H9 (cell line): ENCODE results near the gene INPP5F. TPM values are rescaled to one million over a fixed set of nuclear protein-coding genes. Genes with fewer than 3 reads are reported as not detected.

ENCODE experiments used
- DNase-seq: peaks from one replicate; pipeline ENCODE4 v3.0.0-alpha.2; 2017
- H2AFZ ChIP-seq: one replicate; pipeline ENCODE4 v1.6.1; 2013; ENCODE audit warnings: mild to moderate bottlenecking, low read length, control low read depth, moderate library complexity
- H2AK5ac ChIP-seq: 2 replicates; pipeline ENCODE4 v1.6.1; 2013; ENCODE audit warnings: low read length, control low read depth, mixed read lengths; ENCODE audit not compliant: insufficient read length
- H2BK120ac ChIP-seq: one replicate; pipeline ENCODE4 v1.6.1; 2013; ENCODE audit warnings: low read depth, mild to moderate bottlenecking, low read length, control low read depth, inconsistent platforms; ENCODE audit not compliant: poor library complexity, severe bottlenecking
- H2BK12ac ChIP-seq: 2 replicates; pipeline ENCODE4 v1.6.1; 2013; ENCODE audit warnings: low read length, control low read depth, mixed read lengths, low read depth; ENCODE audit not compliant: insufficient read length
- H2BK15ac ChIP-seq: 2 replicates; pipeline ENCODE4 v1.6.1; 2013; ENCODE audit warnings: low read depth, low read length, control low read depth
- H2BK20ac ChIP-seq: one replicate; pipeline ENCODE4 v1.6.1; 2013; ENCODE audit warnings: low read depth, mild to moderate bottlenecking, low read length, control low read depth, inconsistent platforms; ENCODE audit not compliant: poor library complexity, severe bottlenecking
- H2BK5ac ChIP-seq: 2 replicates; pipeline ENCODE4 v1.6.1; 2013; ENCODE audit warnings: low read length, control low read depth, mixed read lengths; ENCODE audit not compliant: insufficient read length
- H3K14ac ChIP-seq: 2 replicates; pipeline ENCODE4 v1.6.1; 2013; ENCODE audit warnings: low read length, control low read depth; ENCODE audit not compliant: insufficient read depth
- H3K18ac ChIP-seq: 2 replicates; pipeline ENCODE4 v1.6.1; 2013; ENCODE audit warnings: low read depth, mild to moderate bottlenecking, mixed read lengths, low read length, control low read depth; ENCODE audit not compliant: insufficient read length
- H3K23ac ChIP-seq: 2 replicates; pipeline ENCODE4 v1.6.1; 2013; ENCODE audit warnings: low read length, control low read depth, mixed read lengths, low read depth; ENCODE audit not compliant: insufficient read length
- H3K23me2 ChIP-seq: 2 replicates; pipeline ENCODE4 v1.6.1; 2013; ENCODE audit warnings: low read depth, mild to moderate bottlenecking, mixed read lengths, low read length, control low read depth; ENCODE audit not compliant: insufficient read length, poor library complexity, severe bottlenecking
- H3K27ac ChIP-seq: 2 replicates; pipeline ENCODE4 v1.5.1; 2013; ENCODE audit warnings: low read length, control low read depth, mixed read lengths, low read depth; ENCODE audit not compliant: insufficient read length
- H3K27me3 ChIP-seq: 2 replicates; pipeline ENCODE4 v1.6.1; 2013; ENCODE audit warnings: low read length, control low read depth, inconsistent platforms; ENCODE audit not compliant: insufficient read depth
- H3K4ac ChIP-seq: 2 replicates; pipeline ENCODE4 v1.6.1; 2013; ENCODE audit warnings: low read depth, mild to moderate bottlenecking, control low read depth, inconsistent platforms, low read length, moderate library complexity
- H3K4me1 ChIP-seq: 2 replicates; pipeline ENCODE4 v1.6.1; 2013; ENCODE audit warnings: low read length, control low read depth, inconsistent platforms; ENCODE audit not compliant: insufficient read depth
- H3K4me2 ChIP-seq: 2 replicates; pipeline ENCODE4 v1.6.1; 2013; ENCODE audit warnings: low read length, control low read depth, mixed read lengths; ENCODE audit not compliant: insufficient read length, insufficient read depth
- H3K56ac ChIP-seq: 2 replicates; pipeline ENCODE4 v1.6.1; 2013; ENCODE audit warnings: low read depth, mild to moderate bottlenecking, mixed read lengths, low read length, control low read depth; ENCODE audit not compliant: insufficient read length
- H3K79me1 ChIP-seq: 2 replicates; pipeline ENCODE4 v1.6.1; 2013; ENCODE audit warnings: low read depth, mild to moderate bottlenecking, moderate library complexity, low read length, control low read depth, inconsistent platforms; ENCODE audit not compliant: insufficient read depth, poor library complexity, severe bottlenecking
- H3K79me2 ChIP-seq: 2 replicates; pipeline ENCODE4 v1.6.1; 2013; ENCODE audit warnings: low read length, control low read depth, inconsistent platforms; ENCODE audit not compliant: insufficient read depth
- H3K9ac ChIP-seq: 2 replicates; pipeline ENCODE4 v1.6.1; 2013; ENCODE audit warnings: low read length, control low read depth, mixed read lengths; ENCODE audit not compliant: insufficient read length; ENCODE audit errors: extremely low read depth
- H3K9me3 ChIP-seq: one replicate; pipeline ENCODE4 v1.6.1; 2013; ENCODE audit warnings: low read depth, low read length, inconsistent platforms; ENCODE audit not compliant: control insufficient read depth
- H3T11ph ChIP-seq: one replicate; pipeline ENCODE4 v1.6.1; 2013; ENCODE audit warnings: mild to moderate bottlenecking, low read length, control low read depth, inconsistent platforms
- H4K20me1 ChIP-seq: one replicate; pipeline ENCODE4 v1.6.1; 2013; ENCODE audit not compliant: control insufficient read depth, insufficient read length, insufficient read depth
- H4K5ac ChIP-seq: 2 replicates; pipeline ENCODE4 v1.6.1; 2013; ENCODE audit warnings: low read depth, mild to moderate bottlenecking, mixed read lengths, low read length, control low read depth; ENCODE audit not compliant: insufficient read length
- H4K8ac ChIP-seq: replicated peaks from 2 replicates; pipeline ENCODE4 v1.6.1; 2013; ENCODE audit warnings: low read length, control low read depth, mixed read lengths, low read depth; ENCODE audit not compliant: insufficient read length
- H4K91ac ChIP-seq: 2 replicates; pipeline ENCODE4 v1.6.1; 2013; ENCODE audit warnings: low read depth, mild to moderate bottlenecking, moderate library complexity, mixed read lengths, low read length, control low read depth; ENCODE audit not compliant: insufficient read length
- H3K27ac Mint-ChIP-seq, 3 experiments: 2 replicates in 2 of 3; 3 replicates in 1 of 3; pipeline ENCODE4 v1.8.0; 2020 to 2021; ENCODE audit warnings: mixed read lengths in 3 of 3, mild to moderate bottlenecking in 1 of 3, moderate library complexity in 1 of 3
- H3K27me3 Mint-ChIP-seq: 2 replicates; pipeline ENCODE4 v1.8.0; 2021; ENCODE audit warnings: low read depth, mild to moderate bottlenecking, moderate library complexity, mixed read lengths
- H3K36me3 Mint-ChIP-seq, 3 experiments: 2 replicates in 2 of 3; 3 replicates in 1 of 3; pipeline ENCODE4 v1.8.0; 2020 to 2021; ENCODE audit warnings: low read depth in 3 of 3, mixed read lengths in 3 of 3; ENCODE audit not compliant: insufficient read depth in 1 of 3
- H3K4me1 Mint-ChIP-seq, 2 experiments: 2 replicates each; pipeline ENCODE4 v1.8.0; 2020; ENCODE audit warnings: mixed read lengths in 2 of 2
- H3K4me3 Mint-ChIP-seq, 2 experiments: 2 replicates in 1 of 2; 3 replicates in 1 of 2; pipeline ENCODE4 v1.8.0; 2020 to 2021; ENCODE audit warnings: mild to moderate bottlenecking in 2 of 2, mixed read lengths in 2 of 2, moderate library complexity in 1 of 2
- H3K9me3 Mint-ChIP-seq, 2 experiments: 2 replicates in 1 of 2; 3 replicates in 1 of 2; pipeline ENCODE4 v1.8.0; 2020; ENCODE audit warnings: mild to moderate bottlenecking in 2 of 2, mixed read lengths in 2 of 2, moderate library complexity in 1 of 2
- WGBS: extraction: QIAGEN DNeasy Blood & Tissue Kit; methylation state at CpG from one replicate; pipeline ENCODE4 v1.1.7; 2013; ENCODE audit warnings: missing lambda C conversion rate, low lambda C conversion rate, mixed read lengths; ENCODE audit not compliant: insufficient read length; ENCODE audit errors: extremely low coverage; 5-methylcytosine and 5-hydroxymethylcytosine counted together
- total RNA-seq: library from RNA; stranded (reverse); gene quantifications from 2 replicates; pipeline ENCODE4 v1.2.1, GENCODE V29; 2021
- TF ChIP-seq, protein P1 (sequence below): fragments of 200-600 bp; sonication (generic); conservative IDR thresholded peaks from 3 replicates; pipeline ENCODE4 v1.8.0; 2021; ENCODE audit warnings: antibody characterized with exemption, mild to moderate bottlenecking

INPP5F gene
- total RNA-seq, 1 experiment from 2014 or later = 108 TPM

DNA sequence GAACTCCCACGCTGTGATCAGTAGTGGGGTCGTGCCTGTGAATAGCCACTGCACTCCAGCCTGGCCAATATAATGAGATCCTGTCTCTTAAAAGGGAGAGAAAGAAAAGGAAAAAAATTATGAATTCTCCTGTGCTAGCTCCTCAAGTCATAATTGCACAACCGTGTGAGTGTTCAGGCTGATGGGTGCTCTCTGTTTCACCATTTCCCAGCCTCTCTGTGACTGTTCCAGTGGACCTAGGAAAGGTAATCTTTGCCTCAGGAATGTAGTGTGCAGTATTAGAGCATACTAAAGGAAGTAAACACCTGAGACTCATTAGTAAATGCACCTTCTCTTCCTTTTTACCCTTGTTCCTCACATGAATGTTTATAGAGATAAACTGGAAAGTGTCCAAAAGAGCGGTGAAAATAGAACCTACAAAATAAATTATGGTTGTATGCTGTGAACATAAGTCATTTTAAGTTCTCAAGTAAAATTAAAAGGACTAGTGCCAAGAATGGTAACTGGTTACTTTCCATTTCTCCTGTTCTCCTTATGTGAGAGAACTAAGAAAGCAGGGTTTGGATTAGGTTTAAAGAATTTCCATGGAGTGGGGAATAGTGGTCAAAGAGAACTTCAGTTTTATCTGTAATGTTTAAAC is 42.7 kb downstream of the INPP5F start:
- Mint-ChIP-seq H3K4me3 (no peak overlapping the region), H3K36me3 (no peaks in the 10 kb centered on the region), H3K4me1 (peaks cover 6 to 8% of the 10 kb centered on the region in 2 experiments), H3K27ac (no peak overlapping the region; a peak in 1 of 7 replicates), H3K27me3 (no peaks in the 10 kb centered on the region), H3K9me3 (no peaks in the 10 kb centered on the region)
- no peak overlapping the region for H2BK20ac ChIP-seq
- no peak overlapping the region; the same call in 1 of the 2 replicates for H3K4ac ChIP-seq
- H3K79me2 ChIP-seq = no peaks in the 10 kb centered on the region
- WGBS = no CpG with 5 or more reads among the region's 4 CpGs
- no peak overlapping the region for H2AK5ac ChIP-seq
- H3K23me2 ChIP-seq = no peaks in the 10 kb centered on the region
- no peak overlapping the region for H4K8ac ChIP-seq
- no peak overlapping the region for H3K14ac ChIP-seq
- H3K9ac ChIP-seq = no peak overlapping the region
- no peak overlapping the region for H2BK120ac ChIP-seq
- no peaks in the 10 kb centered on the region for H3K27me3 ChIP-seq
- TF ChIP-seq, protein P1, sequence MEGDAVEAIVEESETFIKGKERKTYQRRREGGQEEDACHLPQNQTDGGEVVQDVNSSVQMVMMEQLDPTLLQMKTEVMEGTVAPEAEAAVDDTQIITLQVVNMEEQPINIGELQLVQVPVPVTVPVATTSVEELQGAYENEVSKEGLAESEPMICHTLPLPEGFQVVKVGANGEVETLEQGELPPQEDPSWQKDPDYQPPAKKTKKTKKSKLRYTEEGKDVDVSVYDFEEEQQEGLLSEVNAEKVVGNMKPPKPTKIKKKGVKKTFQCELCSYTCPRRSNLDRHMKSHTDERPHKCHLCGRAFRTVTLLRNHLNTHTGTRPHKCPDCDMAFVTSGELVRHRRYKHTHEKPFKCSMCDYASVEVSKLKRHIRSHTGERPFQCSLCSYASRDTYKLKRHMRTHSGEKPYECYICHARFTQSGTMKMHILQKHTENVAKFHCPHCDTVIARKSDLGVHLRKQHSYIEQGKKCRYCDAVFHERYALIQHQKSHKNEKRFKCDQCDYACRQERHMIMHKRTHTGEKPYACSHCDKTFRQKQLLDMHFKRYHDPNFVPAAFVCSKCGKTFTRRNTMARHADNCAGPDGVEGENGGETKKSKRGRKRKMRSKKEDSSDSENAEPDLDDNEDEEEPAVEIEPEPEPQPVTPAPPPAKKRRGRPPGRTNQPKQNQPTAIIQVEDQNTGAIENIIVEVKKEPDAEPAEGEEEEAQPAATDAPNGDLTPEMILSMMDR = no peak
- no peak overlapping the region for H3K56ac ChIP-seq
- DNase-seq = no peak
- H3K4me1 ChIP-seq = peaks cover 3% of the 10 kb centered on the region; the same call in 1 of the 2 replicates
- no peak overlapping the region for H4K91ac ChIP-seq
- no peak overlapping the region for H2BK12ac ChIP-seq
- H2BK5ac ChIP-seq = no peak overlapping the region
- no peak overlapping the region for H3T11ph ChIP-seq
- H4K20me1 ChIP-seq = no peaks in the 10 kb centered on the region
- H3K23ac ChIP-seq = no peak overlapping the region
- H2BK15ac ChIP-seq = no peak overlapping the region
- H2AFZ ChIP-seq = no peak overlapping the region
- no peak overlapping the region for H3K4me2 ChIP-seq
- H3K27ac ChIP-seq = no peak overlapping the region
- H4K5ac ChIP-seq = no peak overlapping the region
- H3K9me3 ChIP-seq = no peaks in the 10 kb centered on the region
- no peak overlapping the region for H3K18ac ChIP-seq
- H3K79me1 ChIP-seq = no peaks in the 10 kb centered on the region
